Effector memory CD8-positive, alpha-beta T cell (primary cell): ENCODE measurements around the gene RELL1.
A peak's percentile ranks its signal among the peaks of the same experiment; 100 is the strongest.

ENCODE experiments used
- ATAC-seq: fragments of 150-1000 bp; cut with Tn5 transposase; replicated peaks from 2 replicates; pipeline ENCODE4 v1.10.0; 2021; ENCODE audit warnings: mild to moderate bottlenecking, moderate library complexity
- DNase-seq, 3 experiments: peaks; one replicate each; pipeline ENCODE4 v3.0.0; 2021
- H3K27ac Mint-ChIP-seq, 2 donors: one replicate each; pipeline ENCODE4 v1.8.0; 2022; ENCODE audit warnings: mild to moderate bottlenecking in 2 of 2, mixed read lengths in 2 of 2, moderate library complexity in 2 of 2
- H3K27me3 Mint-ChIP-seq, 2 donors: one replicate each; pipeline ENCODE4 v1.8.0; 2022; ENCODE audit warnings: mixed read lengths in 2 of 2
- H3K36me3 Mint-ChIP-seq: one replicate; pipeline ENCODE4 v1.8.0; 2022; ENCODE audit warnings: mild to moderate bottlenecking, moderate library complexity, mixed read lengths; ENCODE audit not compliant: insufficient read depth
- H3K4me1 Mint-ChIP-seq, 2 donors: one replicate each; pipeline ENCODE4 v1.8.0; 2022; ENCODE audit warnings: low read depth in 2 of 2, mixed read lengths in 2 of 2
- H3K4me3 Mint-ChIP-seq, 2 donors: one replicate each; pipeline ENCODE4 v1.8.0; 2022; ENCODE audit warnings: mild to moderate bottlenecking in 2 of 2, mixed read lengths in 2 of 2, moderate library complexity in 2 of 2
- H3K9me3 Mint-ChIP-seq, 2 donors: one replicate each; pipeline ENCODE4 v1.8.0; 2022; ENCODE audit warnings: mixed read lengths in 2 of 2

Gene RELL1

DNA sequence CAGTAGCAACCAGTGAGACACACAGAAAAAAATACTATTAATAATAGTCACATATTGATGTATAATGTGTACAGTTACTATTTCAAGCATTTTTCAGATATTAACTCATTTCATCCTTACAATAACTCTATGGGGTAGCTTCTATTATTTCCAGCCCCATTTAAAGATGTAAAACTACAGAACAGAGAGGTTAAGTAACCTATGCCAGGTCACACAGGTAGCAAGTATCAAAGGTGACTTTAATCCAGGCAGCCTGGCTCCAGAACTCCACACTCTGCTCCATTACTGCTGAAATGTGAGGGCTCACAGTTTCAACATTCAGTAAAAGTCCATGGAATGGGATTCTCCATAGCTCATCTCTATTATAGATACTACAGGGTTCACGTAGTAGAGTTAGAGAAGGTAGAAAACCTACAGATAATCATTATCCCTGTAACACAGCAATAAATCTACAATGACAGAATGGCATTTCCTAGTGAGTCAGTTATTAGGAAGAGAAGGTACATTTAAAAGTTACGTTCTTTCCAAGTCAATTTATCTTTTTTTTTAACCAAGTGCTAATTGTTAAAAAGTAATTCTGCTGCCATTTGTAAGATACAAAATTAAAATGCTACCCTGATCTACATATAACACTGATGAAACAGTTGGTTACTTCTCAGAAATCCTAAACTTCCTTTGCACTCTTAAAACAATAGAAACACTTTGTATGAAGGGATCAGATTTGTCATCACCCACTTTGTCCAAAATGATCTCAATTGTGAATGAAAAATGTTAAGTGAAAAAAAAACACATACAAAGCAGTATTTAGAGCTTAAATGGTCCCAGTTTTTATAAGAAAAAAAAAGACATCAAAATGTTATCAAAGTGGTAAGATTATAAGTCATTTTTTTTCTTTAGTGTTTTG, 18.7 kb downstream of the RELL1 start:
- no peak for ATAC-seq
- Mint-ChIP-seq H3K27ac (peak overlapping the region in 1 of 2 donors; percentile 70), H3K36me3 (peaks cover 15% of the 10 kb centered on the region), H3K4me3 (peak overlapping the region in 1 of 2 donors; percentile 18), H3K27me3 (no peaks in the 10 kb centered on the region), H3K9me3 (no peaks in the 10 kb centered on the region), H3K4me1 (peaks cover 33 to 66% of the 10 kb centered on the region in 2 donors)
- no peak for DNase-seq

DNA sequence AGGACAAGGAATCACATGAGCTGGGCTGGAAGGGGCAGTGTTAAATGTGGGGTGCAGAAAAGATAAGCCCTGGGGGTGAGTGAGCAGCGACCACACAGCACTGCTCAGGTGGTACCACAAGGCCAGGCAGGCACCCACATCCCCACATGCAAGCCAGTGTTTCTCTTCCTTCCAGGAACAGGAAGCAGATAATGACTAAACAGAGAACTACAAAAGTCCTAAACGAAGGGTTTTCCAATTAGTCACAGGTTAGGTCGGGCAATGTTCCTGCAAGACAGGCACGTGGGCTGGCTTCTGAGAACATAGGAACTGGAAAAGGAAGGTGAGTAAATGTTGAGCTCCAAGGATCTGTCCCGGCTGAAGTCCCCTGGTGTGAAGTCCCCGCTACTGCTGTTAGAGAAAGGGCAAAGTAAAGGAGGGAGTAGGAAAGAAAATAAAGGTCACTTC, 19.5 kb downstream of the RELL1 start:
- Mint-ChIP-seq H3K9me3 (no peaks in the 10 kb centered on the region), H3K27ac (peak overlapping the region in 1 of 2 donors; percentile 70), H3K36me3 (peaks cover 17% of the 10 kb centered on the region), H3K27me3 (no peaks in the 10 kb centered on the region), H3K4me3 (peak overlapping the region in 1 of 2 donors; percentile 18), H3K4me1 (peaks cover 30 to 65% of the 10 kb centered on the region in 2 donors)
- no peak for DNase-seq
- peak; percentile 55 for ATAC-seq

DNA sequence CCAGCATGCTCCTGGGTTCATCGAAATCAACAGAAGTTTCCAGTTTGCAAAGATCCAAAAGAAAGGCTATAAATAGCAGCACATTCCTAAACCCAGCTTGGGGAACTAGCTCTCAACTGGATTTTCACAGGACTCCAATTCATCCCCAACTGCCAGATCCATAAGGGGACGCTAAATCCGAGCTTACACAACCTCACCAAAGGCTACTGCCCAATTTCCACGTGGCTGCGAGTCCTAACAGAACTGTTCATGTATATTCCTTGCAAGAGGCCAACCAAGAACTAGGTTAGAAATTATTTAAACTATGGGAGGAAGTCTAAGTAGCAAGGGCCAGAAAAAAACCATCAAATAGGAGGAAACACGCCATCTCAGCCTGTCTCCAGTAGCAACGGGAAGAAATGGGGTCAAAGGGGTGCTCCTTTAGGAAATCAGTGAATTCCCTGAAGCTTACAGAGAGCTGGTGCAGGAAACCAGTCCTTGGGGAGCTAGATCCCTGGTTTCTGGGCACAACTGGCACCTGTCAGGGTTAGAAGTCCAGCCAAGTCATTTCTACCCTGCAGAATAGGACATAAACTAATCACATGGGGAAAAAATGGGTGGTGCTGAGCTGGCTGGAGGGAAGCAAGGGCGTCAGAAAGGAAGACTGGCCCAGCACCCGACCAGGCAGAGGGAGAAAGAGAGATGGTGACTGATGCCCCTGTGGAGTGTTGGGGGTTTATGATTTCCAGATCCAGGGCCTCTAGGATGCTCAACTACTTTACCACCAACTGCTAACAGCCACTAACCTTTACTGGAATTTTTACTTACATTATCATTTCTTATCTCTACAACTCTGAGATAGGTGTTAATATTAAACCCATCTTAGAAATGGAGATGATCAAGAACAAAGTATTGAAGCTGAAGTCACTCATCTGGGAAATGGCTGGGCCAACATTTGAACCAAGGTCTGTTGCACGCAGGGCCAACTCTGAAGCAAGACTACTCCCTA, 20.5 kb downstream of the RELL1 start:
- H3K27ac Mint-ChIP-seq: peak overlapping the region; percentile 33 to 59
- H3K4me1 Mint-ChIP-seq: peaks cover 33 to 62% of the 10 kb centered on the region in 2 donors
- ATAC-seq (no peak), DNase-seq (no peak)
- H3K27me3 Mint-ChIP-seq: no peaks in the 10 kb centered on the region
- peak overlapping the region in 1 of 2 donors; percentile 55 for H3K4me3 Mint-ChIP-seq
- no peaks in the 10 kb centered on the region for H3K9me3 Mint-ChIP-seq
- H3K36me3 Mint-ChIP-seq: peaks cover 21% of the 10 kb centered on the region

DNA sequence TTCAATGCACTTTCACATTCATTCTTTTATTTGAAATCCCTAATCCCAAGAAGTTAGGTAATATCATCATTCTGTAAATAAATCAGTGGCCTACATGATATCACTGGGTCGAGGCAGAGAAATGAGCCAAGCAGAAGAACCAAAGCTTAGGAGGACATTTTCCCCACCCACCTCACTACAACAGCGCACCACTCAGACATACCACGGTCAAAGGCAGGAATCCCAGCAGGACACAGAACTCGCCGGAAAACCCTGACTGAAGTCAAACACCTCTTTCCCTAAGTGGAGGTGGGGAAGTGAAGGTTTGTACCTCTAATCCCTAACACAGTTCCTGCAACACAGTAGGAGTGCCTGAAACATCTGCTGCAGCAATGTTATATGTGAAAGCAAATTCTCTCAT, 21.5 kb downstream of the RELL1 start:
- DNase-seq (no peak), ATAC-seq (no peak)
- Mint-ChIP-seq H3K27me3 (no peaks in the 10 kb centered on the region), H3K4me1 (peaks cover 36 to 63% of the 10 kb centered on the region in 2 donors), H3K36me3 (peaks cover 22% of the 10 kb centered on the region), H3K4me3 (no peak overlapping the region), H3K27ac (no peak overlapping the region), H3K9me3 (no peaks in the 10 kb centered on the region)

DNA sequence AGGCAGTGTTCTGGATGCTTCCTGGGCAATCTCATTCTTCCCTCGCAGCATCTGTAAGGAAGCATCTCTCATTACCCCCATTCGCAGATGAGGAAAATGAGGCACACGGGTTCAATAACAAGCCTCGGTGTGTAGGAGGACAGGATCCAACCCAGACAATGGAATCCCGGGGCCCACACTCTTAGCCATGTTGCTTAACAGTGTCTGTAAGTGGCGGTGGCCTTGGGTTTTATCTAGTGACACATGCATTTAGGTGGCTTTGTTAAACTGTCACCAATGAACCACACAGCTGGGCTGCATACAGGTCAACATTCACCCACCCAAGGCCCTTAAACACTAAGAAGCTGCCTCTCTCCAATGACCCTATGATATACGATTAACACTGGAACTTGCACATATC, 22.6 kb downstream of the RELL1 start:
- Mint-ChIP-seq H3K4me3 (no peak overlapping the region), H3K27me3 (no peaks in the 10 kb centered on the region), H3K27ac (no peak overlapping the region), H3K36me3 (peaks cover 22% of the 10 kb centered on the region), H3K9me3 (no peaks in the 10 kb centered on the region), H3K4me1 (peaks cover 44 to 72% of the 10 kb centered on the region in 2 donors)
- DNase-seq: no peak
- no peak for ATAC-seq

DNA sequence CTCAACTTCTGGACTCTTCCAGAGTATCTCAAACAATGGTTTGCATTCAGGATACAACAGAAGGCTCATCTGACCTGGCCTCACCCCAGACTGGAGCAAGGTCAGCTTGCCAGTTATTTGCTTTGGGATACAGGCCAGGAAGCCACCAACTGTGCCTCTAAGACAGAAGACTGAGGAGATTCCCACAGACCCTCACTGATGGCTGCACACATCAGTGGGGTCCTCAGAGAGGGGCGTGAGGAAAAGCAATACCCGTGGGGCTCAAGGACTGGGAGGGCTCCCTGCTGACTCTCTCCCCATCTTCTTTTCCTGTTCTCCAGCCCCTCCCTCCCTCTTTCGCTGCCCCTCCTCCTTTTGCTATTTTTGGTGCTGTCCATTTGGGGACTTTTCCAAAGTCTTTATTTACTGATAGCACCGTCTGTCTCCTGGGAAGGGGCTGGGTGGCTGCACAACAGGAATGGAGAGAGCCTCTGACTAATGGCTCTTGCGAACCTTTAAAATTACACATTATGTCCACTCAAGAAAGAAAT, 23.2 kb downstream of the RELL1 start:
- H3K4me1 Mint-ChIP-seq: peaks cover 47 to 72% of the 10 kb centered on the region in 2 donors
- H3K4me3 Mint-ChIP-seq: no peak overlapping the region
- no peaks in the 10 kb centered on the region for H3K27me3 Mint-ChIP-seq
- DNase-seq: no peak
- no peak for ATAC-seq
- peaks cover 19% of the 10 kb centered on the region for H3K36me3 Mint-ChIP-seq
- no peak overlapping the region for H3K27ac Mint-ChIP-seq
- H3K9me3 Mint-ChIP-seq: no peaks in the 10 kb centered on the region

DNA sequence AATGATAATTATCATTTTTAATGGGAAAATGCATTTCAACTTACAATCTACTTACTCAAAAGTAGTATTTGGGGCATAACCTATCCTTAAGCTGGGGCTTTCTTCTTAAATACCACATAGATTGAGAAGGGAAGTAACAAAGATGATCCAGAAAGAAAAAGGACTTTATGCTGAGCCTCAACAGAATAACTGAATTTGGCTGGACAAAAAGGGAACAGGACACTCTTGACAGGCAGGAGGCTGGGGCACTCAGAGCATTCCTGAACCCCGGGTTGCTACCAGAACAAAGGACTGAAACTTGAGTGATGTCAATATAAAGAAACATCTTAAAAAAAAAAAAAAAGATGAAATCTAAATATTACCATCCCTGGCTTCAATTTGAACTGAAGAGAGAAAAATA, 23.9 kb downstream of the RELL1 start:
- ATAC-seq: no peak
- peaks cover 45 to 66% of the 10 kb centered on the region in 2 donors for H3K4me1 Mint-ChIP-seq
- H3K27me3 Mint-ChIP-seq: no peaks in the 10 kb centered on the region
- no peak overlapping the region for H3K27ac Mint-ChIP-seq
- no peak overlapping the region for H3K4me3 Mint-ChIP-seq
- H3K9me3 Mint-ChIP-seq: peaks cover 0 to 2% of the 10 kb centered on the region in 2 donors
- peaks cover 19% of the 10 kb centered on the region for H3K36me3 Mint-ChIP-seq
- DNase-seq: no peak

DNA sequence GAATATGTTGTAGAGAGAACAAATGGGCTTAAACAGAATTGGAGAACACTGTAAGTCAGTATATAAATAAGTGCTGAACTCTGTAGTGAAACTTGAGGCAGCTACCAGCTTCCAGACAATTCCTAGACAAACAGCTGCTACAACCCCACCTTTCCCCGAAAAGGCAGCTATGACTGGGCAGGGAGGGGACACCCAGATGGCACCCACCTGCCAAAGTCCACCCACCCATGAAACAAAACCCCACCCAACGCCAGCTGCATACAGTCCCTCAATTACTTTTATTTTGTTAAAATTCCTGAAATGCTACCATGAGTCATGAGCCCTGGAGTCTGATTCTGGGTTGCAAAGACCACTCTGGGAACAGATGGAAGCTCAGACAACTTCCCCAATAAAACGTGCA, 24.4 kb downstream of the RELL1 start:
- Mint-ChIP-seq H3K27me3 (no peaks in the 10 kb centered on the region), H3K27ac (peak overlapping the region in 1 of 2 donors; percentile 32), H3K36me3 (peaks cover 19% of the 10 kb centered on the region), H3K4me1 (peaks cover 43 to 61% of the 10 kb centered on the region in 2 donors), H3K4me3 (no peak overlapping the region), H3K9me3 (peaks cover 0 to 4% of the 10 kb centered on the region in 2 donors)
- ATAC-seq (no peak), DNase-seq (no peak)

DNA sequence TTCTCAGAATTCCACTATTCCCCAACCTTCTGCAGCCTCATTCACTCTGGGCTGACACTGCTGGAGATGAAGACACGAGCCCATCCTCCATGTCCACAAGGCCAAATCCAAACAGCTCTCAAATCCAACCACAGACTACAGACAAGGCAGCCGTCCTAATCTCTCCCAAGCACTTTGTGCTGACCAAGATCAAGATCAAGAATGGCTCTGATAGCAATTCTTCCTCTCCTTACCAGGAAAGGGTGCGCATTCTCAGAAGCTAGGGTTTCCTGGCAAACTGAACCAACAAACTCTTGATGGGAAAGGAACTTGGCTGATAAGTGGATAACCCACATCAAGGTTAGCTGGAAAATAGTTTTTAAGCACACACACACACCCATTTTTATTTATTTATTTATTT, 26.5 kb downstream of the RELL1 start:
- Mint-ChIP-seq H3K4me3 (peak overlapping the region in 1 of 2 donors; percentile 27), H3K36me3 (peaks cover 21% of the 10 kb centered on the region), H3K4me1 (peaks cover 30 to 42% of the 10 kb centered on the region in 2 donors), H3K27me3 (no peaks in the 10 kb centered on the region), H3K27ac (no peak overlapping the region), H3K9me3 (peaks cover 0 to 4% of the 10 kb centered on the region in 2 donors)
- ATAC-seq: no peak
- no peak for DNase-seq

DNA sequence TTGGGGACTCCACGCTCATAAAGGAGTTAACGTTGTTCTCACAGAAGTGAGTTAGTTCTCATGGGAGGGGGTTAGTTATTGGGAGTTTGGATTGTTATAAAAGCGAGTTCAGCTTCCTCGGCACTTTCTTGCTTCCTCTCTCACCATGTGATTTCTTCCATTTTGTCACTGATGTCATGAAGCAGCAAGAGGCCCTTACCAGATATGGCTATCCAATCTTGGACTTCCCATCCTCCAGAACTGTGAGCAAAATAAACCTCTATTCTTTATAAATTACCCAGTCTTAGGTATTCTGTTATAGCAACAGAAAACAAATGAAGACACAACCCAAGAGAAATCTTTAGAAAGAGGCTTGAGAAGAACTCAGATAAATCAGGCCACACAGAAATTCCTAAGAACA, 29.5 kb downstream of the RELL1 start:
- ATAC-seq: no peak
- Mint-ChIP-seq H3K36me3 (peaks cover 18% of the 10 kb centered on the region), H3K9me3 (peaks cover 0 to 4% of the 10 kb centered on the region in 2 donors), H3K27me3 (no peaks in the 10 kb centered on the region), H3K4me1 (peaks cover 31 to 42% of the 10 kb centered on the region in 2 donors), H3K4me3 (no peak overlapping the region), H3K27ac (no peak overlapping the region)
- no peak for DNase-seq

DNA sequence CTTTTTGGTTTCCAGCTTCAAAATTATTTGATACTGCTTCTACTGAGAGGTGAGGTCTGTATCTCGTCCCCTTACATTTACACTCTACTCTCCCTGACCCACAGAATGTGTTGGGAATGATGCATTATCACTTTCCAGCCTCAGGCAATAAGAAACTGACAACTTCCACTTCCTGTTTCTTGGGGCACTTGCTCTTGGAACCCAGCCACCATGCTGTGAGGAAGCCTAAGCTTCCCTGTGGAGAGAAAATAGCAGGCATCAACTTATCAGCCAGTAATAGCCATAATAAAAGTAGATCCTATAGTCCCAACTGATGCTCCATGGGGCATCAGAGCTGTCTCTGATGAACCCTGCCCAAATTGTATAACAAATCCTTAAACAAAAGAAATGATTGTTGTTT, 32.6 kb downstream of the RELL1 start:
- H3K4me1 Mint-ChIP-seq: peaks cover 16 to 33% of the 10 kb centered on the region in 2 donors
- no peaks in the 10 kb centered on the region for H3K27me3 Mint-ChIP-seq
- peak overlapping the region in 1 of 2 donors; percentile 67 for H3K27ac Mint-ChIP-seq
- peaks cover 0 to 4% of the 10 kb centered on the region in 2 donors for H3K9me3 Mint-ChIP-seq
- H3K36me3 Mint-ChIP-seq: peaks cover 14% of the 10 kb centered on the region
- no peak overlapping the region for H3K4me3 Mint-ChIP-seq
- DNase-seq (no peak), ATAC-seq (no peak)

DNA sequence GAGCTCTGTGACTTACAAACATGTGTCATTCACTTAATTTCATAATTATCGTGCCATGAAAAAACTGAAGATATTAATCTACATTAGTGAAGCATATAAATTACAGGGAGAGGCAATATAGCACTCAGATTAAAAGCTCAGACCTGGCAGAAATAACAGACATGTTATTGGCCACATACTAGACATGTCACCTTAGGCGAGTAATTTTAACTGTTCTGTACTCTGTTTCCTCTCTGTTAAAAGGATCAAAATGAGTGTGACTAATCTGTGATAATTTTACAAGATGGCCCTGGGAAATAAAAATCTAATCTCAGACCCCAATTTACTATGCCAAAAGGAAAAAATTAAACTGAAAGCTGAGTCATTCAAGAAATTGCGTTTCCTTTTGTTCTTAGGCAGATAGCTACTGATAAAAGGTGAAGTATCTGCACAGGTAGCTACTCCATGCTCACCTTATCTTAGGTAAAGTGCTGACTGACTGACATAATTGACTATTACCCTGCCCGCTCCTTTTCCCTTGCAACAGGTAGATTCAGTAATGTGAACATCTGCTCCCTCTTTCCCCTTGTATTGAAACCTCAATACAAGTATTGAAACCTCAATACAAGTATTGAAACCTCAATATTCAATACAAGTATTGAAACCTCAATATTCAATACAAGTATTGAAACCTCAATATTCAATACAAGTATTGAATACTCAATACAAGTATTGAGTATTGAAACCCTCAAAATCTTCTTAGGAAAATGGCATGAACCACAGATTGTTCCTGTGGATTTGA, 33.2 kb downstream of the RELL1 start:
- no peaks in the 10 kb centered on the region for H3K27me3 Mint-ChIP-seq
- H3K36me3 Mint-ChIP-seq: peaks cover 15% of the 10 kb centered on the region
- no peak overlapping the region for H3K27ac Mint-ChIP-seq
- no peak for DNase-seq
- H3K9me3 Mint-ChIP-seq: peaks cover 0 to 4% of the 10 kb centered on the region in 2 donors
- peaks cover 13 to 33% of the 10 kb centered on the region in 2 donors for H3K4me1 Mint-ChIP-seq
- H3K4me3 Mint-ChIP-seq: no peak overlapping the region
- no peak for ATAC-seq
